ENCODE data around the gene SHOC2.
"Not testable (repeated sequence)": the region's sequence is repeated elsewhere in the genome, so short reads cannot be mapped to it uniquely, and the experiment has no call there.

Gene SHOC2

GRCh38 chr10:110901954-110902819 lies 17.2 kb upstream of the SHOC2 start:
- no peak for FAIRE-seq
- no peak for TF ChIP-seq CTCF (IDR thresholded peaks at IDR 0.05; ENCODE audit: insufficient read depth, missing control alignments)
- DNase-seq (ENCODE audit: insufficient read length, low spot score): no peak

GRCh38 chr10:110903280-110904278 lies 15.8 kb upstream of the SHOC2 start:
- DNase-seq (ENCODE audit: insufficient read length, low spot score): no peak
- no peak for FAIRE-seq
- no peak for TF ChIP-seq CTCF (IDR thresholded peaks at IDR 0.05; ENCODE audit: insufficient read depth, missing control alignments)

- TF ChIP-seq CTCF (IDR thresholded peaks at IDR 0.05; ENCODE audit: insufficient read depth, missing control alignments): no peak
- FAIRE-seq (no peak), DNase-seq (ENCODE audit: insufficient read length, low spot score) (no peak)
These were observed 9.3 kb upstream of the SHOC2 start for GRCh38 chr10:110910138-110910537.

GRCh38 chr10:110912374-110912773 lies 7.0 kb upstream of the SHOC2 start:
- no peak for FAIRE-seq
- no peak for DNase-seq (ENCODE audit: insufficient read length, low spot score)
- no peak for TF ChIP-seq CTCF (IDR thresholded peaks at IDR 0.05; ENCODE audit: insufficient read depth, missing control alignments)

GRCh38 chr10:110914431-110914830 lies 5.0 kb upstream of the SHOC2 start:
- TF ChIP-seq CTCF (IDR thresholded peaks at IDR 0.05; ENCODE audit: insufficient read depth, missing control alignments): no peak
- no peak for DNase-seq (ENCODE audit: insufficient read length, low spot score)
- FAIRE-seq: no peak

GRCh38 chr10:110915035-110915434 lies 4.4 kb upstream of the SHOC2 start:
- no peak for TF ChIP-seq CTCF (IDR thresholded peaks at IDR 0.05; ENCODE audit: insufficient read depth, missing control alignments)
- no peak for FAIRE-seq

GRCh38 chr10:110915600-110915999 lies 3.8 kb upstream of the SHOC2 start:
- DNase-seq (ENCODE audit: insufficient read length, low spot score); FAIRE-seq: not testable (repeated sequence)

More at GRCh38 chr10:110915035-110915434, 4.4 kb upstream of the SHOC2 start:
- DNase-seq (ENCODE audit: insufficient read length, low spot score): no peak

Data from D721Med (cell line).